HG03432 (cell line): ENCODE measurements around the gene TLCD3A.

Source experiments
- ATAC-seq: cut with Tn5 transposase; IDR thresholded peaks from one replicate; pipeline ENCODE4 v1.9.1; 2021; ENCODE audit warnings: mild to moderate bottlenecking, moderate library complexity; ENCODE audit not compliant: unreplicated experiment

TLCD3A gene

DNA sequence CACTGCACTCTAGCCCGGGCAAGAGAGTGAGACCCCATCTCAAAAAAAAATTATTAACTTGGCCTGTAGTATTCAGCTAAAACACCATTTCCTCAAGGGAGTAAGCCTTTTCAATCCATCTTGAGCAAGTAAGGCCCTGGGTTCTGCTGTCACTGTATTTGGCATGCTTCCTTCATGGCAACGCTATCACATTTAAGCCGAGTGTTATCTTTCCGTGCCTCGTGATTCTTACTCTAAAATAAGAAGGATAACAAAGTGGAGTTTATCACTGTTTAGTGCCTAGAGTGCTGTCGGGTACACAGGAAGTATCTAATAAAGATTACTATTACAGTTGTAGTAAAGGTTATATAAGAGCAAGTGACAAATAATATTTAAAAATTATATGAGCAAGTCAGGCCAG lies 26.5 kb upstream of the TLCD3A start:
- ATAC-seq, result no peak

DNA sequence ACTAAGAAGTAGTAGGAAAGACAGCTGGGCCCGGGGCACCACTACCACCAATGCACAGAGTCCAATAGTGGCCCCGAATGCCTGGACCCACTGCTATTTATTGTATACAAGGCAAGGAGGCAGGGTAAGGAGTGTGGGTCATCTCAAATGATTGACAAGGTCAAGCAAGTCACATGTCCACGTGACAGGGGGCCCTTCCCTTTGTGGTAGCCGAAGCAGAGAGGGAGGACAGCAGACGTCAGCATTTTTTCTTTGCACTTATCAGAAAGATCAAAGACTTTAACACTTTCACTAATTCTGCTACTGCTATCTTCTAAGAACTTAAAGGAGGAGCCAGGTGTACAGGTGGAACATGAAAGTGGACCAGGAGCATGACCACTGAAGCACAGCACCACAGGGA lies 24.3 kb upstream of the TLCD3A start:
- no peak for ATAC-seq

DNA sequence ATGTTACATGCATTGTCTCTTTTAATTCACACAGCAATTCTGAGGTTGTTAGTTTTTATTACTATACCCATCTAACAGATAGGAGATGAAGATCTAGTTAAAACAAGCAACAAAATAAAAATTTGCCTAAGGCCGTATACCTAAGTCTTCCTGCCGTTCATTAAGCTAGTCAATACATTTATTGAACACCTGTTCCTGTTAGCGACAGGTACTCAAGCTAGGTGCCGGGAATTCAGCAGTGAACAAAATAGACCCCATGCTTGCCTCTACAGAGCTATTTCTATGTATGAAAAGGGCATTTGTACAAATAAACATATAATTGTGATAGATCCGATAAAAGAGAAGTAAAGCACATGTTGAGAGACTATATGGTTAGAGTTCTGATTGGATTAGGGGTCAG lies 14.3 kb upstream of the TLCD3A start:
- no peak for ATAC-seq

DNA sequence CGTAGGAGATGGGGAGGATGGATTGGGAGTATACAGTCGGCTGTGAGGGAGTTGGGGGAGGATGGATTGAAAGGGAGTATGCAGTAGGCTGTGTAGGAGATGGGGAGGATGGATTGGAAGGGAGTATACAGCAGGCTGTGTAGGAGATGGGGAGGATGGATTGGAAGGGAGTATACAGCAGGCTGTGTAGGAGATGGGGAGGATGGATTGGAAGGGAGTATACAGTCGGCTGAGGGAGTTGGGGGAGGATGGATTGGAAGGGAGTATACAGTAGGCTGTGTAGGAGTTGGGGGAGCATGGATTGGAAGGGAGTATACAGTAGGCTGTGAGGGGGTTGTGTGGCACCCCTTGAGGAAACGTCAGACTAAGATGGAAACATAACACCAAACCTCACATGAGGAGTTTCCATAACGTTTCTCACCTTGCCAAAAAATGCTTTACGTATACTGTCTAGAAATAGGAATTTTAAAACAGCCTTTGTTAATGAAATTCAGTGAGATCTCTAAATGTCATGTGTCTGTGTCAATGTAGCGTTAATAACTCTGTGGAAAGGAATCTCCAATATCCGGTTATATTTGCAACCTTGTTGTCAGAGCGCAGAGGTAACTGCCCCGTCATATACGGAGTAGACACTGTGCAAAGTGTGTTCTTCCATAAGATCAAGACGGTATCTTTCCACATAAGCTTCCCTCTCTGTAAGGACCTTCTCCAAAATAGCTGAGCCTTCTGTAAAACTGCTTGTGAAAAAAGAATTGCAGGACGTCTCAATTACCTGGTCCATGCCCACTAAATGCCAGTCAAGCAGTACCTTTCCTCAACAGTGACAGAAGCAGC lies 11.5 kb upstream of the TLCD3A start:
- ATAC-seq, result no peak

DNA sequence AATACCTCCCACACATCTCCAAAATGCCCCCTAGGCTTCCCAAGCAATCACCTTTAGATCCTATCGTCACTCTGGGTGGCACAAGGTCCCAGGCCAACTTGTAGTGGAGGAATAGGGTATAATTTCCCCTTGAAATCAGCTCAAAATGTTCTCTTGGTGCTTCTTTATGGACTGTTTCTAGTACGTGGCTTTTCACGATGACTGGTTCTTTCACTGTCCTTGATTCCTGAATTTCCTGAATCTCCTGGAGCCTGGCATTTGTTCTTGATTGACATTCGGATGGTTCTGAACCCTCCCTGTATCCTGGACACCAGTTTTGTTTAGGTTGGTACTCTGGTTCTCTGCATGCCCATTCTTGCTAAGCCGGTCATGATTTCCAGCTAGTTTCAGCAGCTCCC lies 10.9 kb upstream of the TLCD3A start:
- no peak for ATAC-seq

DNA sequence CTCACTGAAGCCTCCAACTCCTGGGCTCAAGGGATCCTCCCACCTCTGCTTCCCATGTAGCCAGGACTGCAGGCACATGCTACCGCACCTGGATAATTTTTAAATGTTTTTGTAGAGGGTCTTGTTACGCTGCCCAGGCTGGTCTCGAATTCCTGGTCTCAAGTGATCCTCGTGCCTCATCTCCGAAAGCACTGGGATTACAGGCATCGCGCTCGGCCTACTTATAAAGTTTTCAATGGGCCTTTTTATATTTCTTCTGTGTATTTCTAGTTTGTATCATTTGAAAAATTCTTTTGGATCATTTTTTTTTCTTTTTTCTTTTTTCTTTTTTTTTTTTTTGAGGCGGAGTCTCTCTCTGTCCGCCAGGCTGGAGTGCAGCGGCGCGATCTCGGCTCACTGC lies 7.3 kb upstream of the TLCD3A start:
- ATAC-seq, result no peak

DNA sequence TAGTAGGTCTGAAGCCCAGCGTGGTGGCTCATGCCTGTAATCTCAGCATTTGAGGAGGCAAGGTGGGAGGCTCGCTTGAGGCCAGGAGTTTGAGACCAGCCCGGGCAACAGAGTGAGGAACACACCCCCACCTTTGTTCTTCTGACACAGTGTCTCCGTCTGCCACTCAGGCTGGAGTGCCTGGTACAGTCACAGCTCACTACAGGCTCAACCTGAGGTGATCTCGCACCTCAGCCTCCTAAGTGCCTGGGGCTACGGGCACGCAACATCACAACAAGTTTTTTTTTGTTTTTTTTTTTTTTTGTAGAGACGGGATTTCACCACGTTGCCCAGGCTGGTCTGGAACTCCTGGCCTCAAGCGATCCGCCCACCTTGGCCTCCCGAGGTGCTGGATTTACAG lies 6.7 kb upstream of the TLCD3A start:
- ATAC-seq, result no peak

DNA sequence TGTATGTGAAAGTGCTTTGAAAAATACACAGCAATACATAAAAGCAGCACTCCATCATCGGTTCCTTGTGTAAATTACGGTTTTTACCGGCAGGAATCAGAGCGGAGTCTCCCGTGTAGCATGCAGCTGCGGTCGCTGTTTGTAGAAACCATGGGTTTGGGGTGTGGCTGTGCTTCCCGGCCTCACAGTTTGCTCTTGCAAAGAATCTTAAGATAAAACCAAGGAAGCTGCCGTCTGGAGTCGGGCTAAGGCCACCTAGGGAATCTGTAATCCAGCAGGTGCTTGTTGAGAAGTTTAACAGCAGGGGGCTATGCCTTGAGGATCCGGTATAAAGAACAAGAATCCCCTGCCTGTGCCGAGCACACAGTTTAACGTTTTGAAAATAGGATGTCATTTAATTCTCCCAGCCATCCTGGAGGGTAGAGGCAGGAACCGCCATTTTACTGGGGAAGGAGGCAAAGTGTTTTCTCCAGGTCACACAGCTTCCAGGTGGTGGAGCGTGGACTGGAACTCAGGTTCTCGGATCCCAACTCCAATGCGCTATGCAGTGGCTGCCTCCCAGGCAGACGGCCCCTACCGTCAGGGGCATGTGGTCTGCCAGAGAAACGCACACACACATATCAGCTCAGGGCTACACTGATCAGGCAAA lies 6.0 kb upstream of the TLCD3A start:
- ATAC-seq, result no peak

DNA sequence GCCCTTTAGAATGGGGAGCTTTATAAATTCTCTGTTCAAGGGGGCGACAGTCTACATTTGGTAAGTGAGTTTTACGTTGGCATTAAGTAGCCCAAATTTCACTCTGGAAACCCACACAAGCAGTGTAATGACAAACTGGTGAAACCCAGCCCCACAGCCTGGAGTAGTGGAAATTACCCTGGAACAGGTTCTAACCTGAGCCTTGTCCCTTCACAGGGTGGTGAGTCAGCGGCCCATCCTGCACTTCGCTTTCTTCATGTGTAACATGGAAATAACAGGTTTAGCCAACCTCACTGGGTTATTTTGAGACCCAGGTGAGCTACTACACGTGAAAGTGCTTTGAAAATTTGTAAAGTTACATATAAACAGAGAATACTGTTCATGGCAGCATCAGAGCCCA lies 3.5 kb upstream of the TLCD3A start:
- no peak for ATAC-seq

DNA sequence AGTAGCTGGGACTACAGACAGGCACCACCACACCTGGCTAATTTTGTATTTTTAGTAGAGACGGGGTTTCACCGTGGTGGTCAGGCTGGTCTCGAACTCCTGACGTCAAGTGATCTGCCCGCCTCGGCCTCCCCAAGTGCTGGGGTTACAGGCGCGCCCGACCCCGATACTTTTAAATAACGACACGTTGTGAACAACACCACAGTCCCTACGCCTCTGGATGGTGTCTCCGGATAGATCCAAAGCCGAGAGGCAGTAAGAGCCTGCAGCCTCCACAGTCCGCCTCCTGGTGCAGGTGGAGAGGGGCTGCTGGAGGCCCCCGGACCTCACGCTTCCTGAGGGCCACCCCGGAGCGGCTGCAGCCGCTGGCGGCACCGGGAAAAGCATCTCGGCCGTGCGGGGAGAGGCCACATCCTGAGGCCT lies 741 bp upstream of the TLCD3A start:
- no peak for ATAC-seq

DNA sequence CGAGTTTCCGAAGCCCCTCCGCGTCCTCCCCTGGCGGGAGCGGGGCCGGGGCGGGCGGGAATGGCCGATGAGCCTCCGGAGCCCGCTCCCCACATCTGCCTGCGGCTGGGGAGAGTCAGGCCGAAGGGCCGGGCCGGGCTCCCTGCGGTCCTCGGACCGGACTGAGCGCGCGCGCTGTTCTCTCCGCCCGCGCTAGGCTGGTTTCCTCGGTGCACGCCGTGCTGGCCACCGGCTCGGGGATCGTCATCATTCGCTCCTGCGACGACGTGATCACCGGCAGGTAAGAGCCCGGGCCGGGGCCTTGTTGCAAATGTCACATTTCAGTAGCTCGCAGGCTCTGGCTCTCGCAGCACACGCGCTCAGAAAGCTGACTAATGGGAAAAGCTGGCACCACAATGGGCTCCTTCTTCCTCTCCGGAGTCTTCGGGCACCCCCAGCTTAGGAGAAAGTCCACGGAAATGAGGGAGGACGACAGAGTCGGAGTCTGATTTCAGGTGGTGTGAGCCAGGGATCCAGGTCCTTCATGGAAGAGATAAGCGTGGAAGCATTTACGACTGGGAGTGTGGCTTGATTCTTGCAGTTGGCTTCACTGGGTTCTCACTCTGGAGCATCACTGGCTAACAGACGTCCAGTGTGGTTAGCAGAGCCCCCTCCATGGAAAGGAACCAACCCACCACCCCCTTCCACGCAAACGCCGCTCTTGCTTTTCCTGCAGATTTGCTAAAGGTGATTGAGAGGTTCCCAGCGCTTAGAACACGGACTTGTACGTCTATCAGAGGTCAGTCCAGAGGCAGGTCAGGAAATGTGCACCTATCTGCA lies 715 bp downstream of the TLCD3A start:
- ATAC-seq, result peak; percentile 43

DNA sequence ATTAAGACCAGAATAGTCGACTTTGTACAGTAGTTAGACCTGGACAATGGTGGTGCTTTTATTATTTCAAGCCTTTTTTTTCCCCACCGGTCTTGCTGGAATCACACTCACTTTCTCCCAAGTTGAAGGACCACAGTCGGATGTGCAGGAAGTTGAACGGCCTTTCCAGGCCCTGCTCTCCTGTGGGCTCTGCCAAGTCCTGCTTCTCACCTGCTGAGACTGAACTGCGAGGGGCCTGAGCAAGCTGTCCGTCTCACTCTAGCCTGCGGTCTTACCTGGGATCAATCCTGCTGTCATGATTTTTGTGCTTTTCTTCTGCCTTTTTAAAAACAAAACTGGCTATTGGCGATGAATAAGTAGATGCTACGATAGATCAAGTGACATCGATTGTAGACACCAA lies 1.3 kb downstream of the TLCD3A start:
- no peak for ATAC-seq

DNA sequence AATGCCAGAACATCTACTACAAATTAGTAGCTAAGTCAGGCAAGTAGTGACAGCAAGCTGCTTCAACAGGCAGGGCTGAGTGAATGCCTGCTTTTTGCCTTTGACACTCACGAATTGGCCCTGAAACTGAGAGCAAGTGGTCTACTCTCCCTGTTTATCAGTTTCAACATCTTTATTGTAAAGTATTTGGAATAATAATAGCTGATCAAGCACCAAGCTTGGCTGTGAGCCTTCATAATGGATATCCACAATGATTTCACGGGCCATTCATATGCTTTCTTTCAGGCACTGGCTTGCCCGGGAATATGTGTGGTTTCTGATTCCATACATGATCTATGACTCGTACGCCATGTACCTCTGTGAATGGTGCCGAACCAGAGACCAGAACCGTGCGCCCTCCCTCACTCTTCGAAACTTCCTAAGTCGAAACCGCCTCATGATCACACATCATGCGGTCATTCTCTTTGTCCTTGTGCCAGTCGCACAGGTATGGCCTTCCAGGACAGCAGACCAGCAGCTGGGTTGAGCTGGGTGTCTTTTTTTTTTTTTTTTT lies 5.2 kb downstream of the TLCD3A start:
- ATAC-seq, result no peak

DNA sequence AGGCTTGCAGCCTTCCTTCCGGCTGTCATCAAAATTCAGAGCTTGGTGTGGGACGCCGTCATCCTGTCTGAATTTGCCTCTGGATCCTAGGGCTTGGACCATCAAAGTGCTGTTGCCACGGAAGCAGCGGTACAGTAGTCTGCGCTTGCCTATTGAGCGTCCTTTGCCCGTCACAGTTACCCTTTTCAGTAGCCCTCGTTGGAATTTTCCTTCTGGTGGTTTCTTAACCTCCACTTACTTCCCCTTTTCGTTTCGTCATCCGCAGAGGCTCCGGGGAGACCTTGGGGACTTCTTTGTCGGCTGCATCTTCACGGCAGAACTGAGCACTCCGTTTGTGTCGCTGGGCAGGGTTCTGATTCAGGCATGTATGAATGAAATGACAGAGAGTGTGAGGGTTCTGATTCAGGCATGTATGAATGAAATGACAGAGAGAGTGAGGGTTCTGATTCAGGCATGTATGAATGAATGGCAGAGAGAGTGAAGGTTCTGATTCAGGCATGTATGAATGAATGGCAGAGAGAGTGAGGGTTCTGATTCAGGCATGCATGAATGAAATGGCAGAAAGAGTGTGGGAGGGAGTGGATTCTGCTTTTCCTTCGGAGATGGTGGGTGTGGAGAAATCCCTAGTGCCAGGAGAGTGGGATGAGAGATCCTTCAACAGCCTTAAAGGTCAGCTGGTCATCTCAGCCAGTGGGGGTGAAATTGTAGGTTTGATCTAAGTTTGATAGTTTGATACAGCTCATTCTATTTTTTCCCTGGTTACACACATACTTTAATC lies 8.0 kb downstream of the TLCD3A start:
- ATAC-seq, result peak; percentile 68

DNA sequence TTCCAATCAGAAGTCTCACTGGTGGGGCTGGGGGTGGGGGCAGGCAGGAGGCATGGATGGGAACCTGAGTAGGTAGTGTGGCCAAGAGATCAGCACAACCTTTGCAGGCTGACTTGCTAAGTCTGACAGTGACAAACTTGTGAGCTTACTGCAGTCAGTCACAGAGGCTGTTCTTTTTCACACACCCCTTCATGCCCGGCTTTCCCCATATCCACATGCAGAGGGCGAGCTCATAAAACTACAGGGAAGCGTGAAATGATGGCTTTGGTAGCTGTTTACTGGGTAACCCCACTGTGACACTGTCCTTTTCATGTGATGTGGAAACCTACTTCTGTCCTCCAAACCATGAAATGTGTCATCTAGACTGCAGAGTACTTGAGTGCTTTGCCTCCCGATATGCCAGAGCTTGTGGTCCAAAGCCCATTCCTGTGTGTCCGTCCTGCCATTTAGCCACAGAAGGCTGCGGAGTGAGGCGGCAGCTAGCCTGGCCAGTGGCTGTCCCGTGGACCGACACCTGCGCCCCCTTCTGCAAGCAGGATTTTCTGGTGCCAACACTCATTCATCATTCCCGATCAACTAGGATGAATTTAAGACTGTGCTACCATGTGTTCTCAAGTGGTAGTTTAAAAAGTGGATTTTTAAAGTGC lies 9.9 kb downstream of the TLCD3A start:
- no peak for ATAC-seq

DNA sequence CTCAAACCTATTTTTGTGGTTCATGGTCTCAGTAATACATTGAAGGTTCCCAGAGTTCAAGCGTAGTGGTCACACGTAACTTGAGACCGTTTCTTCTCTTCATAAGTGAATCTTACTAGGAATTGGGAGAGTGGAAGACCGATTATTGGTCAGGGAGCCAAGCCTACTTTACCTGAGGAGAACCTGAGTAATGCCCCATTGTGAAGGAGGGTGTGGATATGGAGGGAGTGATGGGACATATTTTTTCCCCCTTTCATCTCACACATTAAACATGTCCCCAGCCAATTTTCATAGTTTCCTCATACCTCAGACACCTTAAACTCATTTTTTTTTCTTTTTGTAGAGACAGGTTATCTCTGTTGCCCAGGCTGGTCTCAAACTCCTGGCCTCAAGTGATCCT lies 10.7 kb downstream of the TLCD3A start:
- ATAC-seq, result no peak

DNA sequence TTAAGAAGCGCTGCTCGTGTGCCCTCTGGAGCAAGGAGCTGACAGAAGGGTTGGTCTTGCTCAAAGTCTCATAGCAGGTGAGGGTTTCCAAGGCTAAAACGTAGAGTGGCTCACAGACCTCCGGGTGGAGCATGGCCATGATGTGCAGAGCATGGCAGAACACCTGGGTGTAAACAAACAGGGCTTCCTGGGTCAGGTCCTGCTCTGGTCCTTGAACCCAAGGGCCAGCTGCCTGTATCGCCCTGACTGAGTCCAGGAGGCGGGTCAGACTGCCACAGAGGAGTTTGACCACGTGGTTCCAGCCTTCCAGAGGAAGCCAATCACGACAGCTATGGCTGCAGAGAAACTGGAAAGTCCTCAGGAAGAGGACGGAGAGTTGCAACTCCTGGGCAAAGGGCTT lies 12.5 kb downstream of the TLCD3A start:
- ATAC-seq, result no peak

DNA sequence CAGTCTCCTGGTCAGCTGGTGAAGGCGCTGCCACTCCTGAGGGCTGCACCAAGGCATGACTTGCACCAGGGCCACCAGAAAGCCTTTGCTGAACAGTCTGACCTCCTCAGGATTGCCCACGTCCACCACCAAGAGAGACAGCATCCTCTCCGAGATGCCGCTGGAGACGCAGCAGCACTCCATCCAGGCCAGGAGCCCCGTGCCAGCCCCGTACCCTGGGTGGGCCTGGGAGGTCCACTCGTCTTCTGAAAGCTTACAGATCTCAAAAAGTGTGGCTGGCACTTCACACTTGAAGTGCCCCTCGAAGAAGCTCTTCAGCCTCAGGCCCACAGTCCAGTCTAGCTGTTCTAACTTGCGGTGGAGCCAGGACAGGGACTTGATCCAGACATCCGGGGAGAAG lies 13.0 kb downstream of the TLCD3A start:
- no peak for ATAC-seq

DNA sequence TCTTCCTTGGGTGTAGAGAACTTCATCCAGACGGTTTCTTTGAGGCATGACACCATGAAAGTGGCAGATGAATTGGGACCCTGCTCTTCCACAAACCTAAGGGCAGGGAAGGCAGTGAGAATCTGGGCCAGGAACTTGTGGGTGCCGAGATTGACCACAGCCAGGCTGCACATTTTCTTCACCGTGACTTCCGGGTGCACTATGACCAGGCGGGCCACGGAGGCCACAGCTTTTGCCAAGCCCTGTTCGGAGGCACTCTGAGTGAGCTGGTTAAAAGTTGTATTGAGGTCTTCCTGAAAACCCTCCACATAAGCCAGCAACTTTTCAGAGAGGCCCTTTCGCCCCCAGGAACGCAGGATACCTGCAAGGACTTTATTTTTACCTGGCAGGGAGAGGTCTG lies 13.8 kb downstream of the TLCD3A start:
- ATAC-seq, result no peak
